SK-N-SH treated with all-trans-retinoic acid at 6 μM for 48 hours (cell line): ENCODE results near the gene HAP1.

Experiments used
- ATAC-seq: fragments of 200-7000 bp; cut with Tn5 transposase; 3 replicates; pipeline ENCODE4 v1.9.1; 2020; ENCODE audit warnings: mild to moderate bottlenecking, moderate library complexity
- ARNTL ChIP-seq: fragments of 450-650 bp; formaldehyde crosslinking; IDR thresholded peaks from 2 replicates; pipeline ENCODE4 v1.5.0; 2020; ENCODE audit warnings: low read depth, mild to moderate bottlenecking, moderate library complexity, borderline replicate concordance
- BACH2 ChIP-seq: fragments of 250-450 bp; sonication (Bioruptor Pico); IDR thresholded peaks from 2 replicates; pipeline ENCODE4 v1.9.0; 2021; ENCODE audit warnings: mild to moderate bottlenecking, borderline replicate concordance
- CREB5 ChIP-seq: fragments of 250-450 bp; sonication (Bioruptor Pico); IDR thresholded peaks from 2 replicates; pipeline ENCODE4 v1.5.1; 2020; ENCODE audit warnings: low read depth, mild to moderate bottlenecking, moderate library complexity
- CSDC2 ChIP-seq: fragments of 250-450 bp; sonication (Bioruptor Pico); IDR thresholded peaks from 2 replicates; pipeline ENCODE4 v1.5.0; 2020; ENCODE audit warnings: mild to moderate bottlenecking, moderate library complexity
- ESRRG ChIP-seq: fragments of 250-450 bp; sonication (Bioruptor Pico); IDR thresholded peaks from 2 replicates; pipeline ENCODE4 v1.6.1; 2021; ENCODE audit warnings: mild to moderate bottlenecking
- GLIS3 ChIP-seq: fragments of 250-450 bp; sonication (Bioruptor Pico); IDR thresholded peaks from 2 replicates; pipeline ENCODE4 v1.5.0; 2020; ENCODE audit warnings: mild to moderate bottlenecking, moderate library complexity
- ISL1 ChIP-seq: fragments of 250-450 bp; sonication (Bioruptor Pico); IDR thresholded peaks from 2 replicates; pipeline ENCODE4 v2.1.2; 2022; ENCODE audit warnings: mild to moderate bottlenecking, moderate library complexity
- OSR1 ChIP-seq: fragments of 250-450 bp; sonication (Bioruptor Pico); IDR thresholded peaks from 2 replicates; pipeline ENCODE4 v1.8.0; 2022; ENCODE audit warnings: moderate library complexity, mild to moderate bottlenecking, inconsistent platforms
- POU6F1 ChIP-seq: fragments of 250-450 bp; sonication (Bioruptor Pico); IDR thresholded peaks from 2 replicates; pipeline ENCODE4 v1.8.0; 2021; ENCODE audit warnings: low read depth, mild to moderate bottlenecking, moderate library complexity, borderline replicate concordance
- PPARA ChIP-seq: fragments of 250-450 bp; sonication (Bioruptor Pico); IDR thresholded peaks from 2 replicates; pipeline ENCODE4 v1.5.0; 2020; ENCODE audit warnings: mild to moderate bottlenecking, borderline replicate concordance
- RARB ChIP-seq: fragments of 250-450 bp; sonication (Bioruptor Pico); IDR thresholded peaks from 2 replicates; pipeline ENCODE4 v1.8.0; 2021; ENCODE audit warnings: mild to moderate bottlenecking, moderate library complexity
- SNAI2 ChIP-seq: fragments of 250-450 bp; sonication (Bioruptor Pico); IDR thresholded peaks from 2 replicates; pipeline ENCODE4 v1.5.0; 2020; ENCODE audit warnings: mild to moderate bottlenecking, moderate library complexity
- TCF4 ChIP-seq: fragments of 250-450 bp; sonication (Bioruptor Pico); IDR thresholded peaks from 2 replicates; pipeline ENCODE4 v1.8.0; 2021; ENCODE audit warnings: mild to moderate bottlenecking, moderate library complexity, borderline replicate concordance
- TOX ChIP-seq: fragments of 250-450 bp; sonication (Bioruptor Pico); IDR thresholded peaks from 2 replicates; pipeline ENCODE4 v1.8.0; 2021; ENCODE audit warnings: mild to moderate bottlenecking, moderate library complexity, borderline replicate concordance
- ZC3H10 ChIP-seq: fragments of 250-450 bp; sonication (Bioruptor Pico); IDR thresholded peaks from 2 replicates; pipeline ENCODE4 v1.5.1; 2021; ENCODE audit warnings: mild to moderate bottlenecking, moderate library complexity
- ZFP3 ChIP-seq: fragments of 250-450 bp; sonication (Bioruptor Pico); IDR thresholded peaks from 2 replicates; pipeline ENCODE4 v1.5.0; 2020; ENCODE audit warnings: mild to moderate bottlenecking, moderate library complexity
- ZFP30 ChIP-seq: fragments of 450-650 bp; formaldehyde crosslinking; IDR thresholded peaks from 2 replicates; pipeline ENCODE4 v1.5.0; 2022; ENCODE audit warnings: mild to moderate bottlenecking, moderate library complexity
- ZNF565 ChIP-seq: fragments of 450-650 bp; formaldehyde crosslinking; conservative IDR thresholded peaks from 2 replicates; pipeline ENCODE4 v1.5.0; 2020; ENCODE audit warnings: low read depth, mild to moderate bottlenecking, moderate library complexity
- ZNF70 ChIP-seq: fragments of 450-650 bp; formaldehyde crosslinking; IDR thresholded peaks from 2 replicates; pipeline ENCODE4 v1.5.0; 2020; ENCODE audit warnings: mild to moderate bottlenecking, moderate library complexity
- TF ChIP-seq, protein P1 (sequence below): fragments of 250-450 bp; sonication (Bioruptor Pico); IDR thresholded peaks from 2 replicates; pipeline ENCODE4 v1.5.0; 2020; ENCODE audit warnings: mild to moderate bottlenecking, moderate library complexity
- TF ChIP-seq, protein P2 (sequence below): fragments of 250-450 bp; sonication (Bioruptor Pico); IDR thresholded peaks from 2 replicates; pipeline ENCODE4 v1.5.1; 2021; ENCODE audit warnings: mild to moderate bottlenecking, moderate library complexity
- TF ChIP-seq, protein P3 (sequence below): fragments of 250-450 bp; sonication (Bioruptor Pico); IDR thresholded peaks from 2 replicates; pipeline ENCODE4 v1.8.0; 2020; ENCODE audit warnings: mild to moderate bottlenecking, moderate library complexity, borderline replicate concordance

The HAP1 gene

GRCh38 chr17:41772586-41773189, 38.2 kb upstream of the HAP1 start:
- TF ChIP-seq ZNF565 (CRISPR knock-in tag) (no peak), TOX (CRISPR knock-in tag) (no peak), SNAI2 (CRISPR knock-in tag) (no peak), ZFP3 (CRISPR knock-in tag) (no peak), ZC3H10 (CRISPR knock-in tag) (no peak), PPARA (CRISPR knock-in tag) (no peak), OSR1 (CRISPR knock-in tag) (no peak)
- TF ChIP-seq, all 23 proteins: peak for 0
- no peak for ATAC-seq

DNA sequence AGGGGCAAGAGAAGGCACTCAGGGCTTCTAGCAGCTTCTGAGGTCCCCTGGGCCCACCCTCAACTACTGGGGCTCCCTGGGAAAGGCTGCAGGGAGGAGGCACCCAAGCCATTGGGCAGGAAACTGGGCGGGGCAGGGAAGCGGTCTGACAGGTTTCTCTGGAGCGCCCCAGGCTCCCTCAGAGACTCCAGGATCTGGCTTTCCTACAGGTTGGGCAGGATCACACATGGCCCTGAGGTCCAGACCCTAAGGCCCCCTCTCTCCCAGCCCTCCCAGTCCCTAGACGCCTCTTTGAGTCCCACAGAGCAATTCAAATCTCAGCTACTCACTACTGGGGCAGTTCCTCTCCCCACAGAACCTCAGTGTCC, 37.8 kb upstream of the HAP1 start:
- no peak for TF ChIP-seq OSR1 (CRISPR knock-in tag)
- TF ChIP-seq, protein P1, sequence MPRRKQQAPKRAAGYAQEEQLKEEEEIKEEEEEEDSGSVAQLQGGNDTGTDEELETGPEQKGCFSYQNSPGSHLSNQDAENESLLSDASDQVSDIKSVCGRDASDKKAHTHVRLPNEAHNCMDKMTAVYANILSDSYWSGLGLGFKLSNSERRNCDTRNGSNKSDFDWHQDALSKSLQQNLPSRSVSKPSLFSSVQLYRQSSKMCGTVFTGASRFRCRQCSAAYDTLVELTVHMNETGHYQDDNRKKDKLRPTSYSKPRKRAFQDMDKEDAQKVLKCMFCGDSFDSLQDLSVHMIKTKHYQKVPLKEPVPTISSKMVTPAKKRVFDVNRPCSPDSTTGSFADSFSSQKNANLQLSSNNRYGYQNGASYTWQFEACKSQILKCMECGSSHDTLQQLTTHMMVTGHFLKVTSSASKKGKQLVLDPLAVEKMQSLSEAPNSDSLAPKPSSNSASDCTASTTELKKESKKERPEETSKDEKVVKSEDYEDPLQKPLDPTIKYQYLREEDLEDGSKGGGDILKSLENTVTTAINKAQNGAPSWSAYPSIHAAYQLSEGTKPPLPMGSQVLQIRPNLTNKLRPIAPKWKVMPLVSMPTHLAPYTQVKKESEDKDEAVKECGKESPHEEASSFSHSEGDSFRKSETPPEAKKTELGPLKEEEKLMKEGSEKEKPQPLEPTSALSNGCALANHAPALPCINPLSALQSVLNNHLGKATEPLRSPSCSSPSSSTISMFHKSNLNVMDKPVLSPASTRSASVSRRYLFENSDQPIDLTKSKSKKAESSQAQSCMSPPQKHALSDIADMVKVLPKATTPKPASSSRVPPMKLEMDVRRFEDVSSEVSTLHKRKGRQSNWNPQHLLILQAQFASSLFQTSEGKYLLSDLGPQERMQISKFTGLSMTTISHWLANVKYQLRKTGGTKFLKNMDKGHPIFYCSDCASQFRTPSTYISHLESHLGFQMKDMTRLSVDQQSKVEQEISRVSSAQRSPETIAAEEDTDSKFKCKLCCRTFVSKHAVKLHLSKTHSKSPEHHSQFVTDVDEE = no peak
- TF ChIP-seq PPARA (CRISPR knock-in tag) = no peak
- no peak for TF ChIP-seq ZNF565 (CRISPR knock-in tag)
- no peak for TF ChIP-seq ZNF70
- TF ChIP-seq CSDC2 = no peak
- TF ChIP-seq ESRRG = no peak
- TF ChIP-seq ZFP30 (CRISPR knock-in tag) = no peak
- no peak for TF ChIP-seq ISL1 (CRISPR knock-in tag)
- TF ChIP-seq, protein P2, sequence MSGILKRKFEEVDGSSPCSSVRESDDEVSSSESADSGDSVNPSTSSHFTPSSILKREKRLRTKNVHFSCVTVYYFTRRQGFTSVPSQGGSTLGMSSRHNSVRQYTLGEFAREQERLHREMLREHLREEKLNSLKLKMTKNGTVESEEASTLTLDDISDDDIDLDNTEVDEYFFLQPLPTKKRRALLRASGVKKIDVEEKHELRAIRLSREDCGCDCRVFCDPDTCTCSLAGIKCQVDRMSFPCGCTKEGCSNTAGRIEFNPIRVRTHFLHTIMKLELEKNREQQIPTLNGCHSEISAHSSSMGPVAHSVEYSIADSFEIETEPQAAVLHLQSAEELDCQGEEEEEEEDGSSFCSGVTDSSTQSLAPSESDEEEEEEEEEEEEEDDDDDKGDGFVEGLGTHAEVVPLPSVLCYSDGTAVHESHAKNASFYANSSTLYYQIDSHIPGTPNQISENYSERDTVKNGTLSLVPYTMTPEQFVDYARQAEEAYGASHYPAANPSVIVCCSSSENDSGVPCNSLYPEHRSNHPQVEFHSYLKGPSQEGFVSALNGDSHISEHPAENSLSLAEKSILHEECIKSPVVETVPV (CRISPR knock-in tag) = no peak
- TF ChIP-seq, protein P3, sequence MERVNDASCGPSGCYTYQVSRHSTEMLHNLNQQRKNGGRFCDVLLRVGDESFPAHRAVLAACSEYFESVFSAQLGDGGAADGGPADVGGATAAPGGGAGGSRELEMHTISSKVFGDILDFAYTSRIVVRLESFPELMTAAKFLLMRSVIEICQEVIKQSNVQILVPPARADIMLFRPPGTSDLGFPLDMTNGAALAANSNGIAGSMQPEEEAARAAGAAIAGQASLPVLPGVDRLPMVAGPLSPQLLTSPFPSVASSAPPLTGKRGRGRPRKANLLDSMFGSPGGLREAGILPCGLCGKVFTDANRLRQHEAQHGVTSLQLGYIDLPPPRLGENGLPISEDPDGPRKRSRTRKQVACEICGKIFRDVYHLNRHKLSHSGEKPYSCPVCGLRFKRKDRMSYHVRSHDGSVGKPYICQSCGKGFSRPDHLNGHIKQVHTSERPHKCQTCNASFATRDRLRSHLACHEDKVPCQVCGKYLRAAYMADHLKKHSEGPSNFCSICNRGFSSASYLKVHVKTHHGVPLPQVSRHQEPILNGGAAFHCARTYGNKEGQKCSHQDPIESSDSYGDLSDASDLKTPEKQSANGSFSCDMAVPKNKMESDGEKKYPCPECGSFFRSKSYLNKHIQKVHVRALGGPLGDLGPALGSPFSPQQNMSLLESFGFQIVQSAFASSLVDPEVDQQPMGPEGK (CRISPR knock-in tag) = no peak
- TF ChIP-seq ARNTL (CRISPR knock-in tag) = no peak
- no peak for TF ChIP-seq GLIS3 (CRISPR knock-in tag)
- no peak for TF ChIP-seq TCF4 (CRISPR knock-in tag)
- no peak for TF ChIP-seq BACH2
- TF ChIP-seq POU6F1 (CRISPR knock-in tag) = no peak
- no peak for TF ChIP-seq CREB5 (CRISPR knock-in tag)
- no peak for TF ChIP-seq SNAI2 (CRISPR knock-in tag)
- TF ChIP-seq RARB (CRISPR knock-in tag) = no peak
- no peak for ATAC-seq
